GM19395 (cell line): ENCODE results near the gene SRGAP3.

ENCODE experiments used
- ATAC-seq: cut with Tn5 transposase; IDR thresholded peaks from one replicate; pipeline ENCODE4 v1.9.1; 2021; ENCODE audit warnings: mild to moderate bottlenecking, moderate library complexity; ENCODE audit not compliant: unreplicated experiment

SRGAP3 gene

DNA sequence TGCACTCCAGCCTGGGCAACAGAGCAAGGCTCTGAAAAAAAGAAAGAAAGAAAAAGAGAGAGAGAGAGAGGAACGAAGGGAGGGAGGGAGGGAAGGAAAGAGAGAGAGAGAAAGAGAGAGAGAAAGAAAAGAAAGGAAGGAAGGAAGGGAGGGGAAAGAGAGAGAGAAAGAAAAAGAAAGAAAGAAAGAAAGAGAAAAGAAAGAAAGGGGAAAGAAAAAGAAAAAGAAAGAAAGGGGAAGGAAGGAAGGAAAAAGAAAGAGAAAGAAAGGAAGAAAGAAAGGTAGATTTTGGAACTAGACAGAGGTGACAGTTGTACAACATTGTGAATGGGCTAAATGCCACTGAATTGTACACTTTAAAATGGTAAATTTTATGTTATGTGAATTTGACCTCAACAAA lies 5.3 kb upstream of the SRGAP3 start:
- ATAC-seq = no peak

DNA sequence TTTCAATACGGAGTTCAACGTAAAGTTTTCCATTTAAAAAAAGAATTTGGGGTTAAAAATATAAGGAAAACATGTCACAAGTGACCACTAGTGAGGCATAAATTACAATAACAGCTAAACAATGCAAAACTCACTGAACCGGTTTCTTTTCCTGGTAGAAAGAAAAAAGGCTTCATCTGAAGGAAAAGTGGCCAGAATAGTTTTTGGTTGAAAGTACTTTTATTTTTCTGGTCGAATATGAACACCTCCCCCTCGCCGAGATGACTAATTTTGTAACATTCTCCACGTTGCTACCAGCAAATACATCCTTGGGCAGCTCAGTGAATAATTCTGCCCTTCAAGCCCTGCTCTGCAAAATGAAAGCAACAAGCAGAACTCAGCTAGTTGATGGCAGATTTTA lies 3.9 kb upstream of the SRGAP3 start:
- ATAC-seq = no peak

DNA sequence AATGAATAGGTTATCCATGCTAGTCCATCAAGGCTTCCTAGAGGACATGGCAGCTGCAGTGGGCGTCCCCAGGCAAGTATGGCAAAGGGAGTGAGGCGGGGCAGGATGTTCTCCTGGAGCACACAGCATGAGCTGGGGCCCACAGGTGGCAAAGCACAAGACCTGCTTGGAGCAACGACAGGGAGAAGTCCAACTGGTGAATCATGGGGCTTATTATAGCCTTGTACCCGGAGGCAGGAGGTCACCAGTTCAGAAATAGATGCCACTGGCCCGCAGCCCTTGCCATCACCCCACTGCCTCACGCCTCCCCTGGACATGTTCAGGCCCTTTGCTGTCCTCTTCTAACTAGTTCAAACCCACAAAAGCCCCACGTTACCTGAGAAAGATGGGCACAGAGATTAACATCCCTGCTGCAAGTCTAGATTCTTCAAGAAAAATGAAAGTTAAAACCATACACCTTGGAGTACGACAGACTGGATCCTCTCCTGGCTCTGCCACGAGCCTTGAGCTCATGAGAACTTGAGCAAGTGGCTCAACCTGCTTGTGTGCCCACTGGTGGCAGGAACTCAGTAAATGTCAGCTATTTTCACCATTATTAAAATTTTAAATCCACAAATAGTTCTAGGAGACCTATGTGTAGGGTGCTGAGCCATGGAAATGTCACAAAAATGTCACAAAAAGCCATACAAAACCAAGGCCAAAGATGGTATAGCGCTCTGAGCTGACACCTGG lies 1.8 kb upstream of the SRGAP3 start:
- ATAC-seq = no peak

DNA sequence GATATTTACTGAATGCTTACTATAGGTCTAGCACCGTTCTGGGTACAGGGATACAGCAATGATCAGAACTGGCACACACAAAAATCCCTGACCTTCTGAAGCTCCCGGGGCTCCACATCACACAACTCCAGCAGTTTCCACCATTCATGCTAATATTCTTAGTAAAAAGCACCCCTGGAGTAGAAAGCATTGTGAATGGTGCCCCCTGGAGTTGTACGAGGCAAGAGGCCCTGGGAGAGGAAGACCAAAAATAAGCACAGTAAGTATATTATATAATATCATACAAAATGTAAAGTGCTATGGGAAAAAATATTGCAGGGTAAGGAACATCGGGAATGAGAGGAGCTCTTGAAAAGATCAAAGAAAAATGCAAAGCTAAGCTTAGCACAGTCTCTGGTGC lies 790 bp upstream of the SRGAP3 start:
- no peak for ATAC-seq

DNA sequence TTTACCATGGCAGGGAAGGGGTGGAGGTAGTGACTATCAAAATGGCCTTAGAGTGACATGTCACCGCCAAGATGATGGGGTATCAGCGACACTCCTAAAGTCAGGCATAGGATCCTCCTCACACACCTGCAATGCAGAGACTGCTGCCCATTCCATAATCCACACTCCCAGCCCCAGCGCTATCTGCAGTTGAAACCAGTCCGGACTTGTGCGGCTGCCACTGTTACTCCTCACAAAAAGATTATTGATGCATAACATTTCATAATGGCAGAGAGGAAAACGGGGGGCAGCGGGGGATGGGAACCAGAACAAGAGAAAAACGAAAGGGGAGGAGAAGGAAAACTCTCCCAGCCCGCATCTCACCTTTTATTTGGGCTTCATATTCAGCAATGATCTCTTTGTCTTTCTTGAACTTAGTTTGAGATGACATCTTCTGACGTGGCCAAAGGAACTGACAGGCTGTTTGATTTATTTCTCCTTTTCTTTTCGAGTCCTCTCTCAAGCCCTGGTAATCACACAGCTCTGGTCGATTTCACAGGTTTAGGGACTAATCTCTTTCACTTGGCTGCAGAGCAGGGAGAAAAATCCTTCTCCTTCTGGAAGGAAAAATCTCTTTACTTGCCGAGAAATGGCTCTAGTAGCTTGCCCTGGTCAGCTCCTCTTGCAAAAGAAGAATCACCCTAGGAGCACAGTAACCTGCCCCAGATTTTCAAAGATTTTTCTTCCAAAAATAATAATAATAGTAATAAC lies 749 bp downstream of the SRGAP3 start:
- ATAC-seq = no peak

DNA sequence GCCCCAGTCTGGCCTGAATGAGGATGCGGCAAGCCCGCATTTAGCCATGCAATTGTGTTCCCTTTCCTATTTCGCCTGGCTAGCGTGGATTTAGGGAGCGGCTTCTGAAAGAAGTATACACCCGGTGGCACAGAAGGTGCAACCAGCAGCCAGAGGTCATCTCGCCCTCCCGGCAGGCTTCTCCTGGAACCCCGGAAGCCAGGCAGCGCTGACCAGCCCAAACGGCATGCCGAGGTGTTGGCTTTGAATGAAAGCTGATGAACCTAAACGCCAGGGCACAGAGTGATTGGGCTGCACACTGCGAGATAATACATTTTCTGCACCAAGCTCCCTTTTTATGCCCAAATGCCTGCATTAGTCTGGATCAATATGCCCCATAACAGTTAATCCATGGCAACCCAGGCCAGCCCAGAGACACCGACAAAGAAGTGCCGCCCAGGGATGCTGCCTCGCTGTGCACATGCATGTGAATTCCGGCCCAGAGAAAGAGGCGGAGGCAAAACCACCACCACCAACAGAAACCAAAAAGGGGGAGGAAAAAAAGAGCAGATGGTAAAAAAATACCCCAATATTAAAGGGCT lies 1.4 kb downstream of the SRGAP3 start:
- ATAC-seq = no peak

DNA sequence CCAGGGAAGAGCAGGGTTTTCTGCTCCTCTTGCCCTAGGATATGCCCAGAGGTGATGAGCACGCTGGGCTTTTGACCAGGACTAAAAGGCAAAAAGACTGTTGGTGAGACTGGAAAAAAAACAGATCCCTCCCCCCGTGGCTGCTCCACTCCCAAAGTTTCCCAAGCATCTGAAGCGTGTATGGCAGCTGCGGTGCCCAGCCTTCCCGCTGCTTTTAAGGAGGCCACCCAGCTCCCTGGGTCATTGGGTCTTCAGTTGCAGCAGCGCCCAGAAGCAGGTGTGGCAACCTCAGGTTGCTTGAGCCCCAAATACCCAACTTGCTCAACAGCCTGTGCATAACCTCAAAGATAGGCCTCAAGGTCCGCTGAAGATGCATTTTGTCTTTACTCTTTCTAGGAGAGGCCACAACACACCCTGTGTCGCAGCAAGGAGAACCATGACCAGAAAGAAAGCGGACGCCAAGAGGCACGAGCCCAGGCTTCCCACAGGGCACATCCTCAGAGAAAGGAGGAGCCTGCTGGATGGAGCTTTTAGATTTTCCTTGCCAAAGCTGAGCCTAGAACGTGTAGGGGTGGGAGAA lies 2.0 kb downstream of the SRGAP3 start:
- no peak for ATAC-seq

DNA sequence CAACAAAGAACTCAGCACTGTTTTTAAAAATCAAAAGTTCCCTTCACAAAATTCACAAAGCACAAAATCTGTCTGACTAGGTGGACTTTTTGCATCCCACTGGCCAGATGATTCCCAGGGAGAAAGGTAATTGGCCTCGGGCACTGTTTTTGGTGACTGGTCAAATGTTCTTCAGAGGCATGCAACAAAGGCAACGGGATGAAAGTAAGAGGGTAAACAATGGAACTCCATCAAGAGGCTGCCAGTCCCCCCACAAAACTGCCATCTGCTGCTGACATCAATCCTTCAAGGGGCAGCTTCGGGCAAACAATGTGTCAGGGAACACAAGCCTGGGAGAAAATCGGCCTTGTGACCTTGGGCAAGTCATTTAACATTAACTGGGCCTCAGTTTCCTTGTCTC lies 3.3 kb downstream of the SRGAP3 start:
- ATAC-seq = no peak

DNA sequence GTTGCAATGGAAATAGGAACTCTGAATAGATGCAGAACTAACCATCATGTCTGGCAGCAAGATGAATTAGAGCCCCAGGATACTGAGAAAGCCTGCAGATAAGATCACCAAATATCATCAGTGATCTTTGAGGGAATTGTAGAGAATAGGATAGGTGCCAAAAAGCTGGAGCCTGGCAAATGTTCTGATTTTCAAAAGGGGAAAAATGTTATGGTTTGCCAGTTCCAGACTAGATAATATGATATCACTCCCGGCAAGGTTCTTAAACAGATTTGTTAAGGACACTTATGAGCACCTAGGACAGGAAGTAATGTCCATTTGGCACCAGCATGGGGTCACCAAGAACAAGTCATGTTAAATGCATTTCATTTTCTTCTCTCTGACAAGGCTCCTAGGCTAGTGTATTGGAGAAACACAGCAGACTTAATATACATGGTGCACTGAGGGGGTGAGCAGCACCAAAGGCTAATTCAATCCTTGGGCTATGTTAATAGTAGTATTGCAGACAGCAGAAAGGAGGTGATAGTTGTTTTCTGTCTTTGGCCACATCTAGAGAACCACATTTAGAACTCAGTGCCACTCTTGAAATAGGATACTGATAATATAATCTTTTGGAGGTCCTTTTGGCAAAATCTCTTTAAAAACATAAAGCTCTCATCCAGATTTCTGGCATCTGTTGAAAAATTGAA lies 4.8 kb downstream of the SRGAP3 start:
- ATAC-seq = no peak

DNA sequence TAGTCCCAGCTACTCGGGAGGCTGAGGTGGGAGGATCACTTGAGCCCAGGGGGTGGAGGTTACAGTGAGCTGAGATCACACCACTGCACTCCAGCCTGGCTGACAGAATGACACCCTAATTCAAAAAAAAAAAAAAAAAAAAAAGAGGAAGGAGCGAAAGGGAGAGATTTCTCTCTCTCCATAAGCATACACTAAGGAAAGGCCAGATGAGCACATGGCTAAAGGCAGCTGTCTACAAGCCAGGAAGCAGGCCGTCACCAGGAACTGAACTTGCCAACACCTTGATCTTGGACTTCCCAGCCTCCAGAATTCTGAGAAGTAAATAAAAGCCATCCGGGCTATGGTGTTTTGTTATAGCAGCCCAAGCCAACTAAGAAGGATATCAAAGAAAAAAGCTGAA lies 7.5 kb downstream of the SRGAP3 start:
- ATAC-seq = no peak

DNA sequence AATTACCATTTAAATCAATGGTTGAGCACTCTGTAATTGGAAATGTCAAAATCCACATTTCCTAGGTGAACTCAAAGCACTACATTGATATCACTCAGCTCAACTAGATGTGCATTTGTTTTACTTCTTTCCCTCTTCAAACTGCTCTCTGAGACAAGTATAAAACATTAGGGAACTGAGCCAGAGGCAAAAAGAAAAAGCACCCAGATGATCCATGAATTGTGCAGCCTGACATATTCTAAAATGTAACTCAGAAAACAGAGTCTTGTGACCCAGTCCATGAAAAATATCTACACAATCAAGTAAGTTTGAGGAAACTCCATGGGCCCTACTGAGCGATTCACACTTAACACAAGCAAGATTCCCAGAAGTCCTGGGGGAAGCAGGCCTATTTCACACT lies 9.8 kb downstream of the SRGAP3 start:
- ATAC-seq = no peak

DNA sequence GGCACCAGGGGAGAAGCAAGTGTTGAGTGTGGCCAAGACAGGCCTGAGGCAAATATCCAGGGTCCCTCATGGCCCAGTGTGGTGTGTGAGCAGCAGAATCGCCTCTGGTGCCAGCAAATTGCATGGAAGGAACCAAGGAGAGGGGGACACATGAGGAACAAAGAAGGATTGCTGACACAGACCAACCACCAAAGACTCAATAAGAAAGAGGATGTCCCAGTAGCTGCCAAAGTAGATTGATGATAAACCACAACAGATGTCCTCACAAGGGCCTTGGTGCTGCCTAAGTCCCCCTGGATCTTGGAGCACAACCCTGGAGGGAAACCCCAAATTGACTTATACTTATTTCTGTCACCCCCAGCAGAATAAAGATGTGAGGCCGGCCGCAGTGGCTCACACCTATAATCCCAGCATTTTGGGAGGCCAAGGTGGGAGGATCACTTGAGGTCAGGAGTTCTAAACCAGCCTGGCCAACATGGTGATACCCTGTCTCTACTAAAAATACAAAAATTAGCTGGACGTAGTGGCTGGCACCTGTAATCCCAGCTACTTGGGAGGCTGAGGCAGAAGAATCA lies 10.6 kb downstream of the SRGAP3 start:
- ATAC-seq = no peak

DNA sequence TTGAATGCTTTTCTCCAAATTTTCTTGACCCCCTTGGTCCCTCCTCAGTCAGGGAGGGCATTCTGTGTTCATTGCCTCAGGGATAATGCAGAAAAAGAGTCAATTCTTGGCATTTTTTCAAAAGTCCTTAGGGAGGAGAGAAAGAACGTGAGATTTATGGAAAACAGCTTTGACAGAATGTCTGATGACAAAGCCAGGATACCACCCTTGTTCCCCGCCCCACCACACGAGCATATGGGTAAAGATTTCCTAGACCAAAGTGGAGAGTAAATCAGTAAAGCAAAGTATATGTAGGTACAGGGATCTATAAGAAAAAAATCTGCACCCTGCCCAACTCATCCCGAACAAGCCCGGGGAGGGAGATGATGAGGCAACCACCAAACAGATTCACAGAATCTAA lies 11.2 kb downstream of the SRGAP3 start:
- no peak for ATAC-seq

DNA sequence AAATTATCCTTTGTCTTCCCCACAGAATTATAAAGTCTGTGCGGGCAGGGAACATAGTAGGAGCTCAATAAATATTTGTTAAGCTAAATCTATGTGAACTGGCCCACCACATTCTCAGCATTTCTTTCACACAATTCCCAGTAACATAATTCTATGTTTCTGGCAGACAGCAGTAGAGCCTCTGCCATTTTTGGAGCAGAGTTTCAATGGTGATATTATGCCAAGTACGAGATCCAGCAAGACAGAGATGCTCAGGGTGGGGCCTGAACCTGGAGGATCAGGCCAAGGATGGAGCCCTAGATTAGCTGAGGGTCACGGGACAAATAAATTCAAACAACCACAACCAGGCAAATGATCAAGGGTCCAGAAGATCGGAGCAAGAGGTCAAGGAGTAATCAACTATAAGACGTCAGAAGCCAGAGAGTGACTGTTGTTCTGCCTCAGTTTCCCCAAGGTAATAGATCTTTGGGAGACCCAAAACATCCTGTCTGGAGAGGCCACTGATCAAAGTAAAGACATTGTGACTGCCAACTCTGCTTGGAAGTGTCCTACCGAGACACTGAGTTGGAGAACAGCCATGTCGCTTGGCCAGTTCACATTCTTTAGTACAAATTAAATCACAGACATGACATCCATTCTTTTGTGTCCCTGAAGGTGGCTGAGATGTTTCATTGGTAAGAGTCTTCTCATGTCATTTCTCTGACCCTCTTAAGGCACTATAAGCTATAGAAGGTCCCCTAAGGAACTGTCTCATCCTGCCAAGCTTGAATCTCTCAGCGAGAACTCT lies 15.4 kb downstream of the SRGAP3 start:
- no peak for ATAC-seq

DNA sequence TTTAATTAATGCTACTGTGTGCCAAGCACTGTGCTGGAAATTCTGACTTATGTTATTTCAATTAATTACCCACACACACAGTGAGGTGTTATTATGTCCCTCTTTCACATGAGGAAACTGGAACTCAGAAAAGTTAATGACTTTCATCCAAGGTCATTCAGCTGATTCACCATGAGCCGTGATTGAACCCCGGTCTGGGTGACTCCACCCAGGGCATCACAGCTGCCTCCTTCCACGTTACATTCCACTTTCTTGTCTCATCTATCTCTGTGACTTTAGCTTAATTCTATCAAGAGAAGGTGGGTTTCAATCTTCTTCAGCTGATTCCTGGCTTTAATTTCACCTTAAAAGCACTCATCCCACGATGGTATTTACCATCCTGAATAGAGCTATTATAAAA lies 16.3 kb downstream of the SRGAP3 start:
- ATAC-seq = no peak

DNA sequence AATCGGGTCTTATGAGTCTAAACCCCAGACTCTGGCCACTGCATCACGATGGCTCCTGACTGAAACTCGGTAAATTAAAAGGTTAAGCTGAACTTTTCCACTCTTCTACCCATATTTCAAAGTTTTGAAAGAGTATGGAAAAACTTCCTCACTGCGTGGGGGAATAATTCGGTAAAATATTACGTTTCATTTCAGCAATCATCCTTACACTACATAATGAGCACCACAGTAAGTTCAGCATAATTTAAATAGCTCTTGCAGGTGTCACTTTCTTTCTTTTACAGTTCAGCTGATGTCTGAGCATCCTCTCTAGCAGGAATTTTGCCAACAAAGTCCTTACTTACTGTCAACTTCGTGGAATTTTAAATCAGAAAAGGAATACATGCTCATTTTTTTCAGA lies 17.5 kb downstream of the SRGAP3 start:
- ATAC-seq = no peak

DNA sequence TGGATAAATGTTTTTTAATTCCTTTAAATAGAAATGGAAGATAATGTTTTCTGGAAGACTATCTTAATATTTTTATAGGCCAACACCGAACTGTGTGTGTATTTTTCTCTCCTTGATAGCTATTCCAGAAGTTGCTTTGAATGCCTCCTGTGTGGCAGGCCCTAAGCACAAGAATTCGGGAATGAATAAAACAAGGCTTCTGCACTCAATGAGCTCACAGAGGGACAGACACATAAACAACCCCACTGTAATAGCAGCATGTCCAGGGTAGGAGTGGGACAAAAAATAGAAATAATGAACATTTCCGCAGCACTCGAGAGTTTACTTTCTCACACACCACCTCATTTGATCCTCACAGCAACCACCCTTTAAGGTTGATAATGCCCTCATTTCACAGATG lies 18.0 kb downstream of the SRGAP3 start:
- no peak for ATAC-seq

DNA sequence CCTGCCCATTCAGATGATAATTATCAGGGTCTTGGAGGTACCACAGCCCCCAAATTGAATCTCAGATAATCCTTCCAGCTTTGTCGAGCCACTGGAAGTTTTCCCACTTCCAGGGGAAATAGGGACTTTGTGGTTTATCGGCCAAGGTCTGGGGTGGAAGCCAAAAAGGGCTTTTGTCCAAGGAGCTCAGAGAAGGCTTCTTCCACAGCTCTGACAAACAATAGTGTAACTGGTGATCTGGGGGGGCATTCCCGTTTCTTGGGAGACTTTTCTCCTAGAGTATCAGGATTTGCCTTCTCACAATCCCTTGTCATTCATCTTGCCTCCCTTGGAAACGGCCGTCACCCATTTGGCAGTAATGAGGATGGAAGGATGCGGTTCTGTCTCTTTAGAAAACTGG lies 18.4 kb downstream of the SRGAP3 start:
- no peak for ATAC-seq

DNA sequence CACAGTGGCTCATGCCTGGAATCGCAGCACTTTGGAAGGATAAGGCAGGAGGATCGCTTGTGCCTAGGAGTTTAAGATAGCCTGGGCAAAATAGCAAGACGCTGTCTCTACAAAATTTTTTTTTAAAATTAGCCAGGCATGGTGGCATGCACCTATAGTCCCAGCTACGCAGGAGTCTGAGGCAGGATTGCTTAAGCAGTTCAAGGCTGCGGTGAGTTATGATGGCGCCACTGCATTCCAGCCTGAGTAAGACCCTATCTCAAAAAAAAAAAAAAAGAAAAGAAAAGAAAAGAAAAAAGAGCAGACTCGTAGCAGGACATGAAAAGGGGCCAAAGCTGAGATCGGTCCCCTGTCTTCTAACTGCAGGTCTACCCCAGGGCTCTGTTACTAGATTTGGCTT lies 18.9 kb downstream of the SRGAP3 start:
- ATAC-seq = no peak

DNA sequence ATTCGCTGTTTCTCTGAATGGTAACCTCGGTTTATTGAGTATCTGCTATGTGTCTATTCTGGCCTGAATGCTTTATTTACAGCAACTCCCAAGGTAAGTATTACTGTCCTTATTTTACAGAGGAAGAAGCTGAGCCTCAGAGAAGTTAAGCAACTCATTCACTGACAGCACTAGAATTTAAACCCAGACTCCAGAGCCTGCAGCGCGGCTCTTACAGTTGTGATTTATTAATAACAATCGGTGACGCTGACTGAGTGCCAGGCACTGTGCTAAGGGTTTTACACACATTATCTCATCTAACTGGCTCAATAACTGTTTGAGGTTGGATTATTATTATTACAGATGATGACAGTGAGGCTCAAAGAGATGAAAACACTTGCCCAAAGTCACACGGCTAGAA lies 19.6 kb downstream of the SRGAP3 start:
- no peak for ATAC-seq
